Colonic mucosa (tissue), 4 donors: Measurements from ENCODE around the gene NKX6-2. TPM values are rescaled to one million over a fixed set of nuclear protein-coding genes. Genes with fewer than 3 reads are reported as not detected.

Experiments
- DNase-seq: peaks from one replicate; pipeline ENCODE4 v3.0.0-alpha.2; 2020
- H3K27ac ChIP-seq: fragments of 200-600 bp; one replicate; pipeline ENCODE4 v1.8.0; 2021
- H3K27me3 ChIP-seq: fragments of 200-600 bp; one replicate; pipeline ENCODE4 v1.8.0; 2021
- H3K36me3 ChIP-seq: fragments of 200-600 bp; one replicate; pipeline ENCODE4 v1.8.0; 2021
- H3K4me1 ChIP-seq: fragments of 200-600 bp; one replicate; pipeline ENCODE4 v1.8.0; 2021; ENCODE audit warnings: mild to moderate bottlenecking
- H3K4me3 ChIP-seq: fragments of 200-600 bp; one replicate; pipeline ENCODE4 v1.8.0; 2021
- H3K9ac ChIP-seq, 2 donors: one replicate each; pipeline ENCODE4 v1.7.0; 2013; ENCODE audit warnings: control low read depth in 2 of 2, low read depth in 2 of 2, low read length in 2 of 2
- H3K9me3 ChIP-seq: fragments of 200-600 bp; one replicate; pipeline ENCODE4 v1.8.0; 2021
- intact Hi-C: fragments of 100-400 bp; cut with DNase I; formaldehyde crosslinking; loops from one replicate; pipeline ENCODE4 v1.14.1; 2022
- total RNA-seq, 2 donors: library from RNA; stranded (reverse); fragmentation: NEBNext Ultra II Directional in 1 of 2; extraction: Animal tissue kit (Norgen Biotek cat#: 25700) in 1 of 2; gene quantifications; one replicate each; pipeline ENCODE4 v1.2.1, GENCODE V29; 2021
- TF ChIP-seq, protein P1 (sequence below): fragments of 200-600 bp; IDR thresholded peaks from one replicate; pipeline ENCODE4 v1.8.0; 2022; ENCODE audit warnings: antibody characterized with exemption, mild to moderate bottlenecking
- donor health status: healthy.
- donor health status: DM: no; HTN: no; CAD: no.
- donor health status: DM: no; HTN: no; CAD: no.

NKX6-2 gene
- total RNA-seq, 2 donors from 2014 or later: not detected

DNA sequence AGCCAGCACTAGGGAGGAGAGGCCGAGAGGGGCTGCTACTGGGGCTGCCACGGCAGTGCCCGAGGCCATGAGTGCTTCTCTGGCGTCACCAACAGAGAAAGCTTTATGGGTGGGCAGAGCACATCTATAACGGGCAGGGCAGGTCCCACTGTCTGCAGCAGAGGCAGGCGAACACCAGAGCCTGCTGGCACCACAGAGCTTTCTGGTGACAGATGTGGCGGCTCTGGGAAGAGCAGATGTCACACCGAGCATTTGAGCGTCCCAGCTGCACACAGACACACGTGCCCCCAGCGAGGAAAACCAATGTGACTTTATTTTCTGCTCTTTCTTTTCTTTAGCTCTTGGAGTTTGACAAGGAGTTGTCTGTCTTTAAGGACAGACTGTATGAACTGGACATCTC is 20.5 kb downstream of the NKX6-2 start:
- intact Hi-C loops: no loop called here
- Histone ChIP-seq H3K27ac (no peak overlapping the region), H3K4me3 (no peak overlapping the region), H3K36me3 (no peaks in the 10 kb centered on the region), H3K27me3 (no peaks in the 10 kb centered on the region), H3K9me3 (no peaks in the 10 kb centered on the region), H3K9ac (no peak overlapping the region), H3K4me1 (no peaks in the 10 kb centered on the region)
- TF ChIP-seq, protein P1, sequence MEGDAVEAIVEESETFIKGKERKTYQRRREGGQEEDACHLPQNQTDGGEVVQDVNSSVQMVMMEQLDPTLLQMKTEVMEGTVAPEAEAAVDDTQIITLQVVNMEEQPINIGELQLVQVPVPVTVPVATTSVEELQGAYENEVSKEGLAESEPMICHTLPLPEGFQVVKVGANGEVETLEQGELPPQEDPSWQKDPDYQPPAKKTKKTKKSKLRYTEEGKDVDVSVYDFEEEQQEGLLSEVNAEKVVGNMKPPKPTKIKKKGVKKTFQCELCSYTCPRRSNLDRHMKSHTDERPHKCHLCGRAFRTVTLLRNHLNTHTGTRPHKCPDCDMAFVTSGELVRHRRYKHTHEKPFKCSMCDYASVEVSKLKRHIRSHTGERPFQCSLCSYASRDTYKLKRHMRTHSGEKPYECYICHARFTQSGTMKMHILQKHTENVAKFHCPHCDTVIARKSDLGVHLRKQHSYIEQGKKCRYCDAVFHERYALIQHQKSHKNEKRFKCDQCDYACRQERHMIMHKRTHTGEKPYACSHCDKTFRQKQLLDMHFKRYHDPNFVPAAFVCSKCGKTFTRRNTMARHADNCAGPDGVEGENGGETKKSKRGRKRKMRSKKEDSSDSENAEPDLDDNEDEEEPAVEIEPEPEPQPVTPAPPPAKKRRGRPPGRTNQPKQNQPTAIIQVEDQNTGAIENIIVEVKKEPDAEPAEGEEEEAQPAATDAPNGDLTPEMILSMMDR: no peak
- DNase-seq: no peak

DNA sequence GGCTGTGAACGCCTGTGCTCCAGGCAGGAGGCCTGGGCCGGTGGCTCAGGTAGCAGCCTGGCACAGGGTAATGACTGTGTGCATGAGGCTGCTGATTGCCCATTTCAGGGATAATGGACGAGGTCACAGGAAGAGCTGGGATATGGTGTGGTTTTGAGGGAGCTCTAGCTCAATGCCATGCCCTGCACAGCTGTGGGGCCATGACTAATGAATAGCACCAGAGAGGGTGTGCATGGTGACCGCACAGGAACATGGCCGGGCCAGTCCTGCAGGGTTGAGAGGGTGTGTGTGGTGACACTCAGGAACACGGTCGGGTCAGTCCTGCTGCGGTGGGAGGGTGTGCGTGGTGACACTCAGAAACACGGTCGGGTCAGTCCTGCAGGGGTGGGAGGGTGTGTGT is 21.8 kb downstream of the NKX6-2 start:
- H3K36me3 ChIP-seq: no peaks in the 10 kb centered on the region
- no peak overlapping the region for H3K9ac ChIP-seq

DNA sequence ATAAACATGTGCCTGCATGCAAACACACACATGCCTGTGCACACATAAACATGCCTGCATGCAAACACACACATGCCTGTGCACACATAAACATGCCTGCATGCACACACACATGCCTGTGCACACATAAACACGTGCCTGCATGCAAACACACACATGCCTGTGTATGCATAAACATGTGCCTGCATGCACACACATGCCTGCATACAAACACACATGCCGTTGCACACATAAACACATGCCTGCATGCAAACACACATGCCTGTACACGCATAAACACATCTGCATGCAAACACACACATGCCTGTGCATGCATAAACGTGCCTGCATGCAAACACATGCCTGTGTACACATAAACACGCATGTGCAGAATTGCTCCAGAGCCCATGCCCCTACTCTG is 22.4 kb downstream of the NKX6-2 start:
- TF ChIP-seq, protein P1: no peak
- no peak overlapping the region for H3K9ac ChIP-seq
- no peak overlapping the region for H3K4me3 ChIP-seq
- intact Hi-C loops: no loop called here
- H3K27me3 ChIP-seq: no peaks in the 10 kb centered on the region
- no peak overlapping the region for H3K27ac ChIP-seq
- no peaks in the 10 kb centered on the region for H3K36me3 ChIP-seq
- H3K4me1 ChIP-seq: no peaks in the 10 kb centered on the region
- no peaks in the 10 kb centered on the region for H3K9me3 ChIP-seq
- no peak for DNase-seq

More for the DNA sequence above, 21.8 kb downstream of the NKX6-2 start:
- no peak overlapping the region for H3K4me3 ChIP-seq
- no peaks in the 10 kb centered on the region for H3K9me3 ChIP-seq
- no peak overlapping the region for H3K27ac ChIP-seq
- no peak for DNase-seq
- no peaks in the 10 kb centered on the region for H3K4me1 ChIP-seq
- H3K27me3 ChIP-seq: no peaks in the 10 kb centered on the region
- TF ChIP-seq, protein P1: no peak
- intact Hi-C loops: no loop called here

DNA sequence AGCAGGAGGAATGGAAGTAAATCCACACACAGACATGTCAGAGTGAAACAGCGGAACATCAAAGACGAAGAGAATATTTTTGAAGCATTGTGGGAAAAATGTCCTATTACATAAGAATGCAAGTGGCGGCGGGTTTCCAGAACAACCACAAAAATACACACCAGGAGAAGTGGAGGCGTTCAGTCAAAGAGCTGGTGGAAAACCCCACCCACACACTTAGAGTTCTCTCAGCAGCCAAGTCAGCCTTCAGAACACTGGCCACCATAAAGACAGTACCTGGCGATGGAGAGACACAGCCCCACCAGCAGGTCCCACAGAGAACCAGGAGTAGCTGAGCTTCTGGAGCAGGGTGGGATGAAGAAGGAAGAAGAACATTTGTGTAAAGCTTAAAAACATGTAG is 23.7 kb downstream of the NKX6-2 start:
- no peak overlapping the region for H3K9ac ChIP-seq
- H3K36me3 ChIP-seq: no peaks in the 10 kb centered on the region
- intact Hi-C loops: no loop called here
- H3K27me3 ChIP-seq: no peaks in the 10 kb centered on the region
- TF ChIP-seq, protein P1: no peak
- H3K4me1 ChIP-seq: no peaks in the 10 kb centered on the region
- H3K9me3 ChIP-seq: no peaks in the 10 kb centered on the region
- H3K4me3 ChIP-seq: no peak overlapping the region
- H3K27ac ChIP-seq: no peak overlapping the region
- no peak for DNase-seq

DNA sequence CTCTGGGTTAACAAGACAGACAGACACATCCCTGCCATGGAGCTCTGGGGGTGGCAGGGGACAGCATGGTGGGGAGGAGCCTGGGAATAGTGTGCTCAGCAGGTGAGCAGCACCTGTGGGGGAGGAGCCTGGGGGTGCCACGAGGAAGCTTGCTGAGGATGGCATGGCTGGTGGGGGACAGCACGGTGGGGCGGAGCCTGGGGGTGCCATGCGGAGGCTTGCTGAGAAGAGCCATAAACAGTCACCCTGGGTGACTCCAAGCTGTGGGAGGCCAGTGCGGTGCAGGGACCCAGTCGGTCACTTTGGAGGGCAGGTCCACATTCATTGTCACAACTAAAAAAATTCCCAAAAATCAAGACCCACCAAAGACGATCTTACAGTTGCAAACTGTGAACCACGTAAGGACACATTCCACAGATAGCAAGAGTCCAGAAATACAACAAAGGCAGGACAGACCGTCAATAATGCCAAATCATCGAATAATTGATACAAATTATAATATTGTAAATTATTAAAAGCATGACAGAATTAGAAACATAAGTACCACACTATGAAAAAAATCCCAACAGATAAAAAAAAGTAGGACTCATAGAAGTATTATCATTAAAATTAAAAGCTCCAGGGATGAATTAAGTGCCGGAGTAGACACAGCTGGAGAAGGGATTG is 24.4 kb downstream of the NKX6-2 start:
- H3K4me3 ChIP-seq: no peak overlapping the region
- H3K9ac ChIP-seq: no peak overlapping the region
- no peaks in the 10 kb centered on the region for H3K36me3 ChIP-seq
- intact Hi-C loops: no loop called here
- no peaks in the 10 kb centered on the region for H3K9me3 ChIP-seq
- no peaks in the 10 kb centered on the region for H3K27me3 ChIP-seq
- DNase-seq: no peak
- TF ChIP-seq, protein P1: no peak
- H3K4me1 ChIP-seq: no peaks in the 10 kb centered on the region
- H3K27ac ChIP-seq: no peak overlapping the region
